Amygdala (tissue), 56 donors: ENCODE measurements around the gene GSTT4.
"Not testable (repeated sequence)": the region's sequence is repeated elsewhere in the genome, so short reads cannot be mapped to it uniquely, and the experiment has no call there.

Experiments used
- DNase-seq, 56 donors: peaks; one replicate each; lab custom pipeline; 2025; lab: John Stamatoyannopoulos, UW

The GSTT4 gene

DNA sequence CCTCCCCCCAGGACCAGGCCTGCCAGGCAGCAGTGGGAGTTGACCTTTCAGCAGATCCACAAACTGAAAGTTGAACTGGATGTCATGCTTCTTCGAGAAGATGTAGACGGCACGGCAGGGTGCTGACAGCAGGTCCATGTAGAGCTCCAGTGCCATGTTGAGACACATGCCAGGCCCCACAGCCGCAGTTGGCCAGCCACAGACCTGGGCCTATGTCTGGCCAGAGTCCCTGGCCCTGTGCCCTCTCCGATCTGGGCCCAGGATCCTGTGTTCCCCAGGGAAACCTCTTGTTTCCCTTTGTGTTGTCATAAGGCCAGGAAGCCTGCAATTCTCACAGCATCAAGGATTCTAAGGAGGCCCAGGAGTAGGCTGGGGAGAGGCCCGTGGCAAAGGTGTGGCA, at the start of gene GSTT4:
Gene GSTT4, minus strand, starts transcription at position 253 of the 400 bp plus-strand sequence. Its CDS starts 97 bp downstream, at position 156.
- DNase-seq: peak in 6 of 56 donors; percentile 12 to 33 (median 25)

DNA sequence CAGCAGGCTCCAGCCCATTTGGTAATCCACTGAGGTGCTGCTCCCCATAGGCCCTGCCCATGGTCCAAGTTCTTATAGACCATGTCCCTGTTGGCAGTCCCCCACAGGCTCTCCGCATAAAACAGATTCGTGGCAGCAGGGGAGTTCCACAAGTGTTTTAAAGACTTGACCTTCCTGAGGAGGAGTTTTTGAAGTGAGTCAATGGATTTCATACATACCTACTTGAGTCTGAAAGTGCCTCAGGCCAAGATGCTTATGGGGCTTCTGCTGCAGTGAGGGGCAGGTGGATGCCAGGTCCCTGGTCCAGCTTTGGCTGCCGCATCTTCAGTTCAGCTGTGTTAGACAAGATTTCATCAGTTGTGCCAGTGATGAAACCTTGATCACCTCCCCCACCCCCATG, 49.1 kb upstream of the GSTT4 start:
- DNase-seq: no peak

GRCh38 chr22:24053481-24054226, 48.4 kb upstream of the GSTT4 start:
- DNase-seq: no peak

GRCh38 chr22:24051568-24051967, 46.3 kb upstream of the GSTT4 start:
- DNase-seq: peak in 2 of 56 donors; percentile 8 to 14

DNA sequence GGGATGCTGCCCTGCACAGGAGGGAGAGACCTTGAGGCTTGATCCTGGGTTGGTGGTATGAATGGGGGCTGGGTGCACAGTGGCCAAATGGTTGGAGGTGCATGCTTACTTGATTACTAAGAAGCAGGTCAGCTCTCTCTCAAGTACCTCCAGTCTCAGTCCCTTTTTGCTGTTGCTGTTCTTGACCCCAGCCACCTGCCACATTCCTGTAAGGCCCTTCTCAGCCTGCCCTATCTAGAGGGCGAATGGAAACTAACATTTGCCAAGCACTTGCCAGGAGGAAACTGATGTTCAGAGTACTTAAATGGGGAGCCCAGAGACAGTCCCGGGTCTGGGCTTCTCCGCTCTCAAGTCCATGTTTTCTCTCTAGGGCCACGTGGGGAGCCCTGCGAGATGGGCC, 45.8 kb upstream of the GSTT4 start:
- no peak for DNase-seq

- no peak for DNase-seq
Measured at GRCh38 chr22:24049978-24050377, 44.7 kb upstream of the GSTT4 start.

DNA sequence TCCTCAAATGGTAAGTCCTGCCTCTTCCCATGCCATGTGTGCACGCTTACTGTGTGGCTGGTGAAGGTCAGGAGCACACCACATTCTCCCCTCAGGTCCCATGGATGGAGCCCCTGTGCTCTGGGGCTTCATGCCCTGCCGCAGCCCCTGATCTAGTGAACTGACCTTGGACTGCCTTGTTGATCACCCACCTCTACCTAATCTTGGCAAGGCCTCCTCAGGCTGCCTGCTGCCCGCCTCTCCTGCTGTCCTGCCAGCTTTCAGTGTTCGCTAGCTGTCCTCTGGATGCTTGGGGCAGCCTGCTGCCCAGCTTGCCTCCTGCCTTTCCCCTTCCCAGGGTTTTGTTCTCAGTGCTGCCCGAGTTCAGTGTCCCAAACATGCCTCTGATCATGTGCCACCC, 44.0 kb upstream of the GSTT4 start:
- DNase-seq: no peak

GRCh38 chr22:24046024-24046423, 40.8 kb upstream of the GSTT4 start:
- no peak for DNase-seq

DNA sequence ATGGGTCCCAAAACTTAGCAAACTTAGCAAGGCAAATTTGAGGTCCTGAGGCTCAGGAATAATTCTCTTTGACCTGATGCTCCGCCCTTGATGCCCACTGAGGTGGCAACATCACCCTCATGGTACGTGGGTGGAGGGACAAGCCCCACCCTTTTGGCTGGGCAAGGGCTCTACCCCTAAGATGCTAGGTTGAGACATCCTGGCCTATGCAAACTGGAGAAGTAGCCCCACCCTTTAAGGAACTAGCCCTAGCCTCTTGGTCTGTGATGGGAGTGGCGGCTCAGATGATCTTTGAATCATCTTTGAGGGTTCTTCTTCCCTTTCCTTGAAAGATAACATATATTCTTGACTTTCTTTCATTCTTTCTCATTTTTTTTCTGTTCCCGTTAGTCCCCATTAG, 38.7 kb upstream of the GSTT4 start:
- no peak for DNase-seq

GRCh38 chr22:24043465-24043864, 38.2 kb upstream of the GSTT4 start:
- DNase-seq: not testable (repeated sequence)

DNA sequence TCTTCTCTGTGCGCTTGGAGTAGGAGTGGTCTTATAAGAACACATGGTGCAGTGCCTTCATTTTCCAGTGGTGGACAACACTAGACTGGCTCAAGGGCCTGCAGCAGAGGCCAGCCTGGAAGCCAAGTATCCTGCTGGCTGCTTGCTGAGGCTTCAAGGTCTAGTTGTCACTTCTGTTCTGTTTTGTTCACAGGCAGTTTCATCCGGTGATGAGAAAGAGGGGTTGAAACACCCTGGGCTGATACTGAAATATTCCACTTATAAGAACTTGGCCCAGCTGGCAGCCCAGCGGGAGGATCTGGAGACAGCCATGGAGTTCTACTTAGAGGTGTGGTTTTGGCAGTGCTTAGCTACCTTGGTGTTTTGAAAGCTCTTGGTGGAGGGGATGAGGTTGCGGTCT, 35.7 kb upstream of the GSTT4 start:
- DNase-seq: no peak

GRCh38 chr22:24039046-24039445, 33.8 kb upstream of the GSTT4 start:
- DNase-seq: no peak

DNA sequence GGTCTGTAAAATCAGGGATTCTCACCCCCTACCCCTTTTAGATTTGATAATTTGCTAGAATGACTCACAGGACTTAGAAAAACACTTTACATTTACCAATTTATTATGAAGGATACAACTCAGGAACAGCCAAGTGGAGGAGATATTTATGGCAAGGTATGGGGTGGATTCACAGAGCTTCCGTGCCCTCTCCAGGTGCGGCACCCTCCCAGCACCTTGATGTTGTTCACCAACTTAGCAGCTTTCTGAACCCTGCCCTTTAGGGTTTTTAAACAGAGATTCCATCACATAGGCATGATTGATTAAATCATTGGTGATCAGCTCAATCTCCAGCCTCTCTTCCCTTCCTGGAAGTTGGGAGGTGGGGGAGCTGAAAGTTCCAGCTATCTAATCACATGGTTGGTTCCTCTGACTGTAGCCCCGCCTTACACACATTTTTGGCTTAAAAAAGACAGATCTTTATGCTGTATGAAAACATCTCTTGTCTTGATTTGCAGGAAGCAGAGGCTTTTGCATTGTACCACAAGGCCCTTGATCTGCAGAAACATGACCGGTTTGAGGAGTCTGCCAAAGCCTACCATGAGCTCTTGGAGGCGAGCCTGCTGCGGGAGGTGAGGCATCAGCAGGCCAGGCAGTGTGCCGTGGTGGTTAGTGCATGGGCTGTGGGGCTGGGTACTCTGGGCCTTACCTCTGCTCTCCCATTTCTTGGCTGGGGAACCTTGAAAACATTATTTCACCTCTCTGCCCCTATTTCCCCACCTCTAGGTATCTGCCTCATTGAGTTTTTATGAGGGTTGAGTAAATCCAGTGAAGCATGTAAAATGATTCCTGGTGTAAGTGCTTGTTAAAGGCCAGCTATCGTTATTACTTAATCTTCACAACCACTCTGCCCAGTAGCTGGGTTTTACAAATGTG, 32.9 kb upstream of the GSTT4 start:
- no peak for DNase-seq

DNA sequence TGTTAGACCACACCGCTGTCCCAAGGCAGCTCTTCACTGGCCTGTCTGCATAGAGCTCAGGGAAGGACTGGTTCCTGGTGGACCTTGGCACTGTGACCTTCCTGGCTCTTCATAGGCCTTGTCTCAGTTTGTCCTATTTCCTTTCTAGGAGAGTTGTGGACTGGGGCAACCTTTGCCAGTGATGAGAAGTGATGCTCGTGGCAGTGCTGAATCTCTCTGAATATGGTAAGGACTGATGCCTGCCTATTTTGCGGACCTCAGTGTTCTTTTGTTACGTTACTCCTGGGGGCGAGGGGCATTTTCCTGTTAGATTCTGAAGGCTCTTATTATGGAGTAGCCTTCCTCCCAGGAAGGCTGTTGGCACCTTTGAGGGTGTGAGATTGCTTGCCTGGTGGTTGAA, 30.0 kb upstream of the GSTT4 start:
- no peak for DNase-seq

DNA sequence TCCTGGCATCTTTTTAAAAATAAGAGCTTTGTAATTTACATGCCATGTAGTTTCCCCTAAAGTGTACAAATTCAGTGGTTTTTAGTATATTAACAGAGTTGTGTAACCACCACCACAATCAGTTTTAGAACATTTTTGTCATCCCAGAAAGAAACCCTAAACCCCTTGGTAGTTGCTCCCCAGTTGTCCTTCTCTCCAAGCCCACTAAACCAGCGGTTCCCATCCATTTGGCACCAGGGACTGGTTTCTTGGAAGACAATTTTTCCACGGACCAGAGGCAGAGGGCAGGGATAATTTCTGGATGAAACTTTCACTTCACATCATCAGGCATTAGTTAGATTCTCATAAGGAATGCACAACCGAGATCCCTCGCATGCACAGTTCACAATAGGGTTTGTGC, 28.5 kb upstream of the GSTT4 start:
- DNase-seq: no peak

- DNase-seq: no peak
Measured at GRCh38 chr22:24030186-24030702, 25.0 kb upstream of the GSTT4 start.

- DNase-seq: no peak
Measured at GRCh38 chr22:24029304-24029703, 24.1 kb upstream of the GSTT4 start.

- DNase-seq: no peak
Measured at GRCh38 chr22:24028533-24028932, 23.3 kb upstream of the GSTT4 start.

DNA sequence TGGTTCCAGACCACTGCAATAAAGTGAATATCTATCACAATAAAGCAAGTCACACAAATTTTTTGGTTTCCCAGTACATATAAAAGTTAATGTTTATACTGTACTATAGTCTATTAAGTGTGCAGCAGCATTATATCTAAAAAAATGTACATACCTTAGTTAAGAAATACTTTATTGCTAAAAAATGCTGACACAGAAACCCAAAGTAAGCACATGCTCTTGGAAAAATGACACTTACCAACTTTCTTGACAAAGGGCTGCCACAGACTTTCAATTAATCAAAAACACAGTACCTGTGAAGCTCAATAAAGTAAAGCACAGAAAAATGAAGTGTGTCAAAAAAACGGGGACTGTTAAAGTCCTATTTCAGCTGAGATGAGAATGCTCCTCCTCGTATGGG, 22.7 kb upstream of the GSTT4 start:
- DNase-seq: no peak

DNA sequence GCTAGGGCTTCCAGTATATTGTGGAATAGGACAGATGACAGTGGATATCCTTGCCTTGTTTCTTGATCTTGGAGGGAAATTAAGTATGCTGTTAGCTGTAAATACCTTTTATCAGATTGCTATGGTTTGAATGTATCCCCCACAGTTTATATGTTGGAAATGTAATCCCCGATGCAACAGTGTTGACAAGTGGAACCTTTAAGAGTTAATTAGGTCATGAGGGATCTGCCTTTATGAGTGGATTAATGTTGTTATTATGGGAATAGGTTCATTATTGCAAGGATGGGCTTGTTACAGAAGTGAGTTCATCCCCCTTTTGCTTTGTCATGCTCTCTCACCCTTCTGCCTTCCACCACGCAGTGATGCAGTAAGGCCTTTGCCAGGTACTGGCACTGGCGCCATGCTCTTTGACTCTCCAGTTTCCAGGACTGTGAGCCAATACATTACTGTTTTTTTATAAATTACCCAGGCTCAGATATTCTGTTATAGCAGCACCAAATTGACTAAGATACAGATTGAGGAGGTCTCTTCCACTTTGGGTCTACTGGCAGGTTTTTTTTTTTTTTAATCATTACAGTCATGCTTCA, 22.2 kb upstream of the GSTT4 start:
- DNase-seq: no peak

- no peak for DNase-seq
Measured at GRCh38 chr22:24026733-24027132, 21.5 kb upstream of the GSTT4 start.
